Middle frontal gyrus (tissue), 1 donor: ENCODE results near the gene PLA2G2F.

ENCODE experiments used
- DNase-seq: peaks from one replicate; pipeline ENCODE4 v3.0.0-alpha.2; 2015; ENCODE audit warnings: low spot score; ENCODE audit errors: extremely low spot score

The PLA2G2F gene

GRCh38 chr1:20138961-20139550 is at the start of gene PLA2G2F:
TSS of gene PLA2G2F (plus strand) at chr1:20139323. CDS start at chr1:20139428, 105 bp downstream.
- no peak for DNase-seq

GRCh38 chr1:20089328-20090077 is 49.6 kb upstream of the PLA2G2F start:
- no peak for DNase-seq

DNA sequence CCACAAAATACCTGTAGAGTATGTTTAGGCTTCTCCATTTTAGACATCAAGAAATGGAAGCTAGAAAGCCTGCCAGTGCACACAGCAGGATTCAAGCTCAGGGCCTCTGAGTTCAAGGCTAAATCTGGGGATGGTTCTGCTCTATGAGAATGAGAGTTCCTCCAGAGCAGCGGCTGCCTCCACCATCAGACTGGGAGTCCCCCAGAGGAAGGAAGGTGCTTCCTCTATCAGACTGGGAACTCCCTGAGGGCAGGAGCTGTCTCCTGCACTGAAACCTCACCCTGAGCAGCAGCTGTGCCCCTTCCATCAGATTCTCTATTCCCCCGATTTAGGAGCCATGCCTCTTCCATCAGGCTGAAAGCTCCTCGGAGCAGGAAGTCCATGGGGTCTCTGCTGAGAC is 49.0 kb upstream of the PLA2G2F start:
- no peak for DNase-seq

GRCh38 chr1:20090641-20091040 is 48.5 kb upstream of the PLA2G2F start:
- no peak for DNase-seq

DNA sequence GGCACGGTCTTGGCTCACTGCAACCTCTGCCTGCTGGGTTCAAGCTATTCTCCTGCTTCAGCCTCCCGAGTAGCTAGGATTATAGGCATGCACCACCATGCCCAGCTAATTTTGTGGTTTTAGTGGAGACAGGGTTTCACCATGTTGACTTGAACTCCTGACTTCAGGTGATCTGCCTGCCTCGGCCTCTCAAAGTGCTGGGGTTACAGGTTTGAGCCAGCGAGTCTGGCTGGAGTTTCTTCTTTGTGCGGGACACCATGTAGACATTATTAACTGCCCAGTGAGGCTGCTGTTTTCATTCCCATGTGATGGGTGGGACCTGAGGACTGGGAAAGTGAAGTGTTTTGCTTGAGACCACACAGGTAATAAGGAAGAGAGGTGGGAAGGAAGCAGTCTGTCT is 45.8 kb upstream of the PLA2G2F start:
- DNase-seq, result no peak

DNA sequence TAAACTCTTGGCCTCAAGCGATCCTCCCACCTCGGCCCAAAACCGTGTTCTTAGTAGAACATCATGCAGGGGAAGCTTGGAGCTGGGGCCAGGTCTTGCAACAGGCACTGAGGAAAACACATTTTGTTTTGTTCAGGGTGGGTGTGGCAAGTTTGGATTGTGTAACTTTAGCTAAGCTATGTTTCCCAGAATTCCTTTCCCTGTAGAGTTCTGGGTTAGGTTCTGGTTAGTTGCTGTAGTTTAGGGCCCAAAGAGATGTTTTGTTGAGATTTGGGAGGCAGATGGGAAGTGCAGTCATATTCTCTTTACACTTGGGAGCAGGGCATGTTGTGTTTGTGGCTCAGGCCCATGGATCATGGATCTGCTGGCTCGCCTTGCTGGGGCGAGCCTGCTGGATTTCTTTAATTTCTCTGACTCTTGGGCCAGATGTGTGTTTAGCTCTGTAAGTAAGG is 45.2 kb upstream of the PLA2G2F start:
- no peak for DNase-seq

GRCh38 chr1:20095564-20096434 is 43.3 kb upstream of the PLA2G2F start:
- DNase-seq, result no peak

DNA sequence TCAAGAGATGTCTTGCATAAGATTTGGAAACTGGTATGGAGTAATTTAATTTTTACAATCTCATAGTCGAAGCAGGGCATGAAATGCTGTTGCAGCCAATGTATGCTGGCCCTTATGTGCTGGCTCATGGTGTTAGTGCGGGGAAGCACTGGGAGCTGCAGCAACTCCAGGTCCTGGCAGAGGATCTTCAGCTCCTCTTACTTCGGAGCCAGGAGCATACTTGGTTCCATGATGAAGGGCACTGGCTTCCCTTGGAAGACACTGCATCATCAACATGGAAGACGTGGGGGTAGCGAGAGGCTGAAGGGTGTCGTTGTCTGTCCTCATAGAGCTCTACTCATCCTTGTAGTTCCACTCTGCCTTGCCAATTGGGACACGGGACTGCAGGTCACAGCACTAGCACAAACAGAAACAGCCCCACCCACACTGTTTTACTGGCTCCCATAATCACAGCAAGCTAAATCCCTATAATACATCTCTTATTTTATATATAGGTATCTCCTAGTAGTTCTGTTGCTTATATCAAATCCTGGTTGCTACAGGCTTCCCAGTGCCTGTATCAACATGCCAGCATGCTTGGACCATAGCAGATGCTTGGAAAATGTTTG is 42.2 kb upstream of the PLA2G2F start:
- DNase-seq, result no peak

DNA sequence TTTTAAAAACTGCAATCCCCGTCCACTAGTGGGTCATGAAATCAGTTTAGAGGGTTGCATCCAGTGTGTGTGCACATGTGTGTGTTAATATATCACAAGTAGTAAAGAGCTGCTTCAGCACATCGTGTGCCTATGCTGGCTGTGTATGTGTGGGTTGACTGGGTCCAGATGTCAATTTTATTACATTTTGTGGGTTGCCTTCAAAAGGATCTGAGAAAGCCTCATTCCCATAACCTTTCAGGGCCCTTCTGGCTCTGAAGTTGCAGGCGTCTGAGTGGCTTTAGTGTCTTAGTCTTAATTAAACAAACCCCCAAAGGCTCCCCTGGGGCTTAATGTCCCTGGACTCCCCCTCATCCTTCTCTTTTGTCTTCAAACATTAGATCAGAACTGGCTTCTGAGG is 39.6 kb upstream of the PLA2G2F start:
- no peak for DNase-seq

GRCh38 chr1:20100632-20101355 is 38.3 kb upstream of the PLA2G2F start:
- DNase-seq, result no peak

- no peak for DNase-seq
Measured at GRCh38 chr1:20102875-20103274, 36.2 kb upstream of the PLA2G2F start.

- no peak for DNase-seq
Measured at GRCh38 chr1:20105856-20106255, 33.3 kb upstream of the PLA2G2F start.

- no peak for DNase-seq
Measured at GRCh38 chr1:20107351-20107750, 31.8 kb upstream of the PLA2G2F start.

DNA sequence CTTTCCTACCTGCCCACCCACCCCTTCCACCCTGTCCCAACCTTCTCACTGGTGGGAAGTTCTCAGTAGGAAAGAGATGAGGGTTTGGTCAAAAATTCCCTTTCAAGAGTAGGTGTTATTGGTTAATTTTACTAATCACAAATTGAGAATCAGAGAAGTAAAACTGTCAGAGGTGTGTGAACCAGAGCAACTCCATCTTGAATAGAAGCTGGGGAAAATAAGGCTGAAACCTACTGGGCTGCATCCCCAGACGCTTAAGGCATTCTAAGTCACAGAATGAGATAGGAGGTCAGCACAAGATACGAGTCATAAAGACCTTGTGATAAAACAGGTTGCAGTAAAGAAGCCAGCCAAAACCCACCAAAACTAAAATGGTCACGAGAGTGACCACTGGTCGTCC is 31.3 kb upstream of the PLA2G2F start:
- DNase-seq, result no peak

DNA sequence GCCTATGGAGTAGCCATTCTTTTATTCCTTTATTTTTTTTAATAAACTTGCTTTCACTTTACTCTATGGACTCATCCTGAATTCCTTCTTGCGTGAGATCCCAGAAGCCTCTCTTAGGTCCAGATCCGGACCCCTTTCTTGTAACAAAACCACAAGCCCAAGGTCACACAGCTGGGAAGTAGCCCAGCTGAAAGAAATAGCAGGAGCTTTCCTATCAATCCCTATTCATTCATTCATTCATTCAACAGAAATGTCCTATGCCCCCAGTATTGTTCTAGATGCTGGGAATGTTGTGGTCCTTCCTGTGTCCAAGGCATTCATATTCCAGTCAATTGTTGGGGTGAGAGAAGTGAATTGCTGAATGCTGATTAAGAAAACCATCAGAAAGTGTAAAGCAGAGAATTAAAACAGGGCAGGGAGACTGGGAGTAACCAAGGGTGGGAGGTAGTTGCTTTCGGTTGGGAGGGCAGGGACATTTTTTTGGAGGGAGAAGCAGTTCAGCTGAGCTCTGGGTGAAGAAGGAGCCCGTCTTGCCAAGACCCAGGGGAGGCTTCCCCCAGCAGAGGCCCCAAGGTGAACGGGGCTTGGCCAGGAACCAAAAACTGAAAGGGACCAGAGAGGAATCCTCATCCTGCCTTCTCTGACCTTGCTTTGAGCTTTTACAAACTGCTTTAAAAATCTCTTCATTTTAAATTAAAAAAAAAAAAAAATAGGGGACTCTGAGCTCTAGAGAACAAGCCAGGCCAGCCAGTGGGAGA is 30.6 kb upstream of the PLA2G2F start:
- DNase-seq, result no peak

- no peak for DNase-seq
Measured at GRCh38 chr1:20109223-20109856, 29.8 kb upstream of the PLA2G2F start.

DNA sequence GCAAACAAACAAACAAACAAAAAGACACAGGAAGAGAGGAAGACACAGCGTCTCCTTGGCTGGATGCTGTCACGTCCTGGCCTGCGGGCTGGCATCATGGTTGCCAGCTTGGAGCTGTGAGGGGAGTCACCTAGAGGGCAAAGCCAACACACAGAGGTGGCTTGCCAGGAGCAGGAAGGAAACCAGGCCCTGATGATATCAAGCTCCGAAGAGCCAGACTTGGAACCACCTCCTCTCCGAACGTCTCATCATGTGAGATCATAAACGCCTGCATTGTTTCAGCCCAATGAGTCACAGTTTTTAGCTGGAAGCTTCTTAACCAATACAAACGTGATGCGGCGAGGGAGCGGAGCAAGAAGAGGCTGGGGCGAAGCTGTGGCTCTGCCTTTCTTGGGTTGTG is 28.4 kb upstream of the PLA2G2F start:
- no peak for DNase-seq

- DNase-seq, result no peak
Measured at GRCh38 chr1:20111452-20111851, 27.7 kb upstream of the PLA2G2F start.

- no peak for DNase-seq
Measured at GRCh38 chr1:20112279-20113000, 26.7 kb upstream of the PLA2G2F start.
